Activated naive CD4-positive, alpha-beta T cell treated with anti-CD3 and anti-CD28 coated beads, Interleukin-2, amount 50 U/mL, for 24 hours (primary cell): Measurements from ENCODE around the gene FBXW10.
A peak's percentile ranks its signal among the peaks of the same experiment; 100 is the strongest.
"Not testable (repeated sequence)": the region's sequence is repeated elsewhere in the genome, so short reads cannot be mapped to it uniquely, and the experiment has no call there.

Experiments
- H3K27ac Mint-ChIP-seq: one replicate; pipeline ENCODE4 v1.8.0; 2021; ENCODE audit warnings: mild to moderate bottlenecking, mixed read lengths
- H3K27me3 Mint-ChIP-seq: one replicate; pipeline ENCODE4 v1.8.0; 2021; ENCODE audit warnings: mixed read lengths
- H3K36me3 Mint-ChIP-seq: one replicate; pipeline ENCODE4 v1.8.0; 2021; ENCODE audit warnings: mixed read lengths
- H3K4me1 Mint-ChIP-seq: one replicate; pipeline ENCODE4 v1.8.0; 2021; ENCODE audit warnings: mixed read lengths
- H3K4me3 Mint-ChIP-seq: one replicate; pipeline ENCODE4 v1.8.0; 2021; ENCODE audit warnings: mild to moderate bottlenecking, mixed read lengths
- H3K9me3 Mint-ChIP-seq: one replicate; pipeline ENCODE4 v1.8.0; 2021; ENCODE audit warnings: mixed read lengths

Gene FBXW10

GRCh38 chr17:18791402-18791801 is 47.5 kb downstream of the FBXW10 start:
- peaks cover 37% of the 10 kb centered on the region for H3K4me1 Mint-ChIP-seq
- H3K36me3 Mint-ChIP-seq, H3K4me3 Mint-ChIP-seq, H3K27me3 Mint-ChIP-seq, H3K9me3 Mint-ChIP-seq, H3K27ac Mint-ChIP-seq: not testable (repeated sequence)

DNA sequence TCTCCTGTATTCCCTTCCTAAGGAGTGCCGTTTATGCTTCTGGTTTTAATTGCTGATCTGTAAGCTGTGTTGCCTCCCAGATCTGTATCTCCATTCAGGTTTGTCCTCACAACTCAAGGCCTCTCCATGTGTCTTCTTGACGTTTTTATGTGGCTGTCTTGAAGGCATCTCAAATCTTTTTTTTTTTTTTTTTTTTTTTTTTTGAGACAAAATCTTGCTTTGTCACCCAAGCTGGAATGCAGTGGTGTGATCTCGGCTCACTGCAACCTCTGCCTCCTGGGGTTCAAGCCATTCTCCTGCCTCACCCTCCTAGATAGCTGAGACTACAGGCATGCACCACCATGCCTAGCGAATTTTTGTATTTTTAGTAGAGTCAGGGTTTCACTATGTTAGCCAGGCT is 51.0 kb downstream of the FBXW10 start:
- H3K4me3 Mint-ChIP-seq, H3K9me3 Mint-ChIP-seq, H3K27me3 Mint-ChIP-seq, H3K36me3 Mint-ChIP-seq: not testable (repeated sequence)
- Mint-ChIP-seq H3K27ac (peak overlapping the region; percentile 17), H3K4me1 (peaks cover 29% of the 10 kb centered on the region)

GRCh38 chr17:18796887-18797286 is 53.0 kb downstream of the FBXW10 start:
- H3K9me3 Mint-ChIP-seq, H3K27me3 Mint-ChIP-seq, H3K4me3 Mint-ChIP-seq, H3K27ac Mint-ChIP-seq, H3K36me3 Mint-ChIP-seq: not testable (repeated sequence)
- peaks cover 29% of the 10 kb centered on the region for H3K4me1 Mint-ChIP-seq

GRCh38 chr17:18803458-18804245 is 59.8 kb downstream of the FBXW10 start:
- H3K27me3 Mint-ChIP-seq, H3K9me3 Mint-ChIP-seq, H3K36me3 Mint-ChIP-seq, H3K4me1 Mint-ChIP-seq, H3K27ac Mint-ChIP-seq, H3K4me3 Mint-ChIP-seq: not testable (repeated sequence)

- H3K4me1 Mint-ChIP-seq, H3K27me3 Mint-ChIP-seq, H3K9me3 Mint-ChIP-seq, H3K36me3 Mint-ChIP-seq, H3K27ac Mint-ChIP-seq, H3K4me3 Mint-ChIP-seq: not testable (repeated sequence)
These were observed 72.1 kb downstream of the FBXW10 start for GRCh38 chr17:18815924-18816323.

DNA sequence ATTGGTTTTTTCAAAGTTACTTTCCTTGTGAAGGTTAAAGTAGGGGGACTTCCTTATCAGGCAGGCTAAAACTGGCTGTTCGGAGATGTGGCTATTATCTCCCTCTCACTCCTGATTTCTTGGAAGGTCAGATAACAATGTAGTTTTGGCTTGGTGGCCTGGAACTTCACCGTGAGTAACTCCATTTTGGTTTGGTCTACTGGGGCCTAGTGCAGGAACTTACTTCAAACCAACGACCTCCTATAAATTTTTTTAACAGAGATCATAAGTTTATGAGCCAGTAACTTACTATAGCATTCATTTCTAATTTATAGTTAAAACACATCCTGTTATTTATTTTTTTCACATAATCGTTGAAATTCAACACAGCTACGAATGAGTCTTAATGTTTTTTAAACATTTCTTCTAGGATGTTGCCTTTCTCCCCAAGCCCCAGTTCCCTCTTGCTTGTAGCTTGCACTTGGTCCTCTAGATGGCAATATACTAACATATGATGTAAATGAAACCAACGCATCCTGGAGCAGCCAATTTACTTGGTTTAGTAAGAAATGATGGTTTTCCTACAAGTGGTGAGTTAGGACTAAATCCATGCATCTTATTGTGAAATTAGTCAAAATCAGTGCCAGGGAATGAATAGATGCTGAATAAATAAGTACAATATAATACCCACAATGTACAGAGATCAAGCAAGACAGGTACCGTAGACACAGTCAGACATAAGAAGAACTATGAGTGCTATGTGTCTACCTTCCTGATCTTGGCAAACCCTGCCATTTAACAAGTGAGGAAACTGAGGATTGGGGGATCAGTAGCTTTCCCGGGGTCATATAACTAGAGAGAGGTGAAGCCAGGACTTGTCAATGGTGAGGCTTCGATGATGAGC is 72.9 kb downstream of the FBXW10 start:
- H3K4me3 Mint-ChIP-seq, H3K27ac Mint-ChIP-seq: not testable (repeated sequence)

GRCh38 chr17:18821430-18821829 is 77.6 kb downstream of the FBXW10 start:
- H3K36me3 Mint-ChIP-seq, H3K27ac Mint-ChIP-seq, H3K9me3 Mint-ChIP-seq, H3K4me3 Mint-ChIP-seq, H3K4me1 Mint-ChIP-seq, H3K27me3 Mint-ChIP-seq: not testable (repeated sequence)

More for the DNA sequence above, 72.9 kb downstream of the FBXW10 start:
- not testable (repeated sequence) for H3K9me3 Mint-ChIP-seq, H3K36me3 Mint-ChIP-seq, H3K27me3 Mint-ChIP-seq, H3K4me1 Mint-ChIP-seq

- H3K4me1 Mint-ChIP-seq, H3K4me3 Mint-ChIP-seq, H3K27ac Mint-ChIP-seq, H3K27me3 Mint-ChIP-seq, H3K9me3 Mint-ChIP-seq, H3K36me3 Mint-ChIP-seq: not testable (repeated sequence)
These were observed 83.8 kb downstream of the FBXW10 start for GRCh38 chr17:18827613-18828012.
